ENCODE results near the gene ITM2C. TPM values are rescaled to one million over a fixed set of nuclear protein-coding genes. Genes with fewer than 3 reads are reported as not detected.

The ITM2C gene
- total and polyA plus RNA-seq, 2 of the 13 experiments (the other 11 are each of a cell fraction or from before 2014, with no cell fraction given), result 70.5 to 270 TPM

DNA sequence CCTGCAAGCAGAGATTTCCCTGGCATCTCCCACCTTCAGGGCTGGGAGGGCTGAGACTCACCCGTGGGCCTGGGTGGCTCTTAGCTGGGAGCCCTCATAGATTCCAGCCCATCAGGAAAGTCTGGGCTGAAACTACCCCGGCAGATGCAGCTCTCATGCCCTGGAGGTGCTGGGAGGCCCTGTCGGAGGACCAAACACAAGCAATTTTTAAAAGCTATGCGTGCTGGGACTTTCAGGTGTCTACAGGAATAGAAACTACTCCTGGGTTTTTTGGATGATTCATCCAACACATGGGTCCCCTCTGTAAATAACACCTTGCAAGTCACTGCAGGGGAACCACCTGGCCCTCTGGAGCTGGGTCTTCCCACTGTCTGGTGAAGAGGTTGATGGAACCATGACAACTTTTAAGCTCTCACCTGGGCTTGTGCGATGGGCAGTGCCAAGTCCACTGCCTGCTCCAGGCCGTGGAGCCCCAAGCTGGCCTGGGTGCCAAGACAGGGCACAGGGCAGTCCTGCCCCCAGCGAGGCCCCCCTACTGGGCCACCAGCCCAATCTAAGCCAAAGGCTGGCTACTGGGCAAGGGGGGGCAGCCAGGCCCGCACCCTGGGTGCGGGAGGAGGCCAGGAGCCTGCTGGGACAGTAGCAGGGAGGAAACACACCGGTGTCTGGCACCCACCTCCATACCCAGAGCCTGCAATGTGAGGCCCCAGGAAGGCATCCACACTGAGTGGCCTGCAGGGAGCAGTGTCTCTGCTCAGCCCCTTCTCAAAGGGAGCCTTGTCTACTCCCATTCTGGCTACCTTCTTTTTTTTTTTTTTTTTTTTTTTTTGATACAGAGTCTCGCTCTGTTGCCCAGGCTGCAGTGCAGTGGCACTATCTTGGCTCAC lies 61.4 kb downstream of the ITM2C start:
- peaks cover 2 to 70% of the 10 kb centered on the region in 2 experiments; a peak in 4 of 5 replicates for H3K27me3 ChIP-seq (ENCODE audit: control insufficient read depth in 1 of 2, insufficient read depth in 2 of 2, low read length in 2 of 2)
- no peaks in the 10 kb centered on the region for H3K4me1 ChIP-seq (ENCODE audit: insufficient read depth, low read length)
- H3K9ac ChIP-seq (ENCODE audit: insufficient read depth, low read depth, low read length), result no peak overlapping the region
- H3K79me2 ChIP-seq (ENCODE audit: insufficient read depth, low read length), result no peaks in the 10 kb centered on the region
- H2AFZ ChIP-seq (ENCODE audit: low read length), result no peak overlapping the region
- H3K4me3 ChIP-seq (replicated peaks in 1 of 3; ENCODE audit: insufficient read depth in 1 of 3, low read depth in 2 of 3, low read length in 3 of 3), result no peak overlapping the region
- POLR2A ChIA-PET, result no interaction called here
- ATAC-seq (peak; percentile 79), FAIRE-seq (no peak), DNase-seq (ENCODE audit: low spot score) (no peak)
- intact Hi-C loops (cut with micrococcal nuclease; ENCODE audit: unreplicated experiment) (no loop called here), in situ Hi-C loops (cut with HindIII; ENCODE audit: extremely low pct_ligation_motif_present, low pct_unique_long_range_greater_than_20kb) (no loop called here)
- H3K4me2 ChIP-seq (ENCODE audit: low read depth, low read length), result no peak overlapping the region
- H3K27ac ChIP-seq (ENCODE audit: extremely low read length, insufficient read depth, low read length), result no peak overlapping the region
- H3K9me3 ChIP-seq (ENCODE audit: low read length), result no peaks in the 10 kb centered on the region
- WGBS (ENCODE audit: low lambda C conversion rate), result 42% methylated on average over 5 of the region's 11 CpGs
- no peaks in the 10 kb centered on the region for H4K20me1 ChIP-seq (ENCODE audit: insufficient read depth, low read length)
- CTCF ChIA-PET (ENCODE audit: low intra/inter-chr PET ratio, low total read pairs), result no interaction called here
- no TSS peak for BruUV-seq (replicated peaks)
- TF ChIP-seq CTCF (CRISPR knock-in tag; IDR thresholded peaks at IDR 0.05) (0 out of 2 replicates have a peak, but pooled peaks have one; percentile 12), ZNF512B (CRISPR knock-in tag; IDR thresholded peaks at IDR 0.05; ENCODE audit: borderline replicate concordance) (no peak), ZNF768 (CRISPR knock-in tag; IDR thresholded peaks at IDR 0.05) (0 out of 2 replicates have a peak, but pooled peaks have one; percentile 14)
- TF ChIP-seq, protein P1, sequence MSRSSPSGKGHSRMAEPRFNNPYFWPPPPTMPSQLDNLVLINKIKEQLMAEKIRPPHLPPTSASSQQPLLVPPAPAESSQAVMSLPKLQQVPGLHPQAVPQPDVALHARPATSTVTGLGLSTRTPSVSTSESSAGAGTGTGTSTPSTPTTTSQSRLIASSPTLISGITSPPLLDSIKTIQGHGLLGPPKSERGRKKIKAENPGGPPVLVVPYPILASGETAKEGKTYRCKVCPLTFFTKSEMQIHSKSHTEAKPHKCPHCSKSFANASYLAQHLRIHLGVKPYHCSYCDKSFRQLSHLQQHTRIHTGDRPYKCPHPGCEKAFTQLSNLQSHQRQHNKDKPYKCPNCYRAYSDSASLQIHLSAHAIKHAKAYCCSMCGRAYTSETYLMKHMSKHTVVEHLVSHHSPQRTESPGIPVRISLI (CRISPR knock-in tag; IDR thresholded peaks at IDR 0.05; ENCODE audit: borderline replicate concordance), result peak; percentile 41; the same call in 1 of the 2 replicates
- H3K36me3 ChIP-seq (replicated peaks in 1 of 2; ENCODE audit: control insufficient read depth in 1 of 2, insufficient read depth in 2 of 2, low read length in 2 of 2), result no peaks in the 10 kb centered on the region
